ENCODE results near the gene LPP. TPM values are rescaled to one million over a fixed set of nuclear protein-coding genes. Genes with fewer than 3 reads are reported as not detected.
A peak's percentile ranks its signal among the peaks of the same experiment; 100 is the strongest.

The LPP gene
- total and polyA plus RNA-seq, 2 of the 13 experiments (the other 11 are each of a cell fraction or from before 2014, with no cell fraction given): 19.2 to 29.9 TPM

GRCh38 chr3:188674595-188674994 lies 520.6 kb downstream of the LPP start:
- BruUV-seq (replicated peaks): no TSS peak
- no peak for FAIRE-seq
- no peak overlapping the region for H3K4me2 ChIP-seq (ENCODE audit: low read depth, low read length)
- no peak for TF ChIP-seq ZNF652 (CRISPR knock-in tag; IDR thresholded peaks at IDR 0.05; ENCODE audit: borderline replicate concordance, low read depth)
- TF ChIP-seq ZIK1 (CRISPR knock-in tag; IDR thresholded peaks at IDR 0.05; ENCODE audit: borderline replicate concordance, low read depth): no peak
- peak; percentile 49; the same call in 1 of the 2 replicates for TF ChIP-seq HOMEZ (CRISPR knock-in tag; IDR thresholded peaks at IDR 0.05; ENCODE audit: low read depth)
- no peak for TF ChIP-seq AHDC1 (CRISPR knock-in tag; IDR thresholded peaks at IDR 0.05; ENCODE audit: borderline replicate concordance)
- TF ChIP-seq ZNF275 (CRISPR knock-in tag; IDR thresholded peaks at IDR 0.05; ENCODE audit: borderline replicate concordance): no peak
- TF ChIP-seq AKAP8 (CRISPR knock-in tag; IDR thresholded peaks at IDR 0.05): no peak
- TF ChIP-seq RORA (CRISPR knock-in tag; IDR thresholded peaks at IDR 0.05): no peak
- H3K4me3 ChIP-seq (replicated peaks in 1 of 3; ENCODE audit: insufficient read depth in 1 of 3, low read depth in 2 of 3, low read length in 3 of 3): no peak overlapping the region
- H3K9ac ChIP-seq (ENCODE audit: insufficient read depth, low read depth, low read length): no peak overlapping the region
- no peak for DNase-seq (ENCODE audit: low spot score)
- no peaks in the 10 kb centered on the region for H4K20me1 ChIP-seq (ENCODE audit: insufficient read depth, low read length)
- H2AFZ ChIP-seq (ENCODE audit: low read length): no peak overlapping the region
- in situ Hi-C loops (cut with HindIII; ENCODE audit: extremely low pct_ligation_motif_present, low pct_unique_long_range_greater_than_20kb): no loop called here
- H3K79me2 ChIP-seq (ENCODE audit: insufficient read depth, low read length): no peaks in the 10 kb centered on the region
- intact Hi-C loops (cut with micrococcal nuclease; ENCODE audit: unreplicated experiment): no loop called here
- no peaks in the 10 kb centered on the region for H3K9me3 ChIP-seq (ENCODE audit: low read length)
- ChIA-PET CTCF (ENCODE audit: low intra/inter-chr PET ratio, low total read pairs) (no interaction called here), POLR2A (no interaction called here)
- no peak overlapping the region for H3K27ac ChIP-seq (ENCODE audit: extremely low read length, insufficient read depth, low read length)
- no peaks in the 10 kb centered on the region for H3K36me3 ChIP-seq (replicated peaks in 1 of 2; ENCODE audit: control insufficient read depth in 1 of 2, insufficient read depth in 2 of 2, low read length in 2 of 2)
- peaks cover 32% of the 10 kb centered on the region for H3K4me1 ChIP-seq (ENCODE audit: insufficient read depth, low read length)
- ATAC-seq: no peak
- WGBS (ENCODE audit: low lambda C conversion rate): 45% methylated on average over 3 of the region's 3 CpGs
- H3K27me3 ChIP-seq (ENCODE audit: control insufficient read depth in 1 of 2, insufficient read depth in 2 of 2, low read length in 2 of 2): no peaks in the 10 kb centered on the region
